ENCODE measurements around the gene KLHL20.

- TF ChIP-seq CTCF (IDR thresholded peaks at IDR 0.05), result no peak
- TF ChIP-seq POLR2A (IDR thresholded peaks at IDR 0.05), result no peak
Observed at GRCh38 chr1:173744651-173745050, 29.9 kb downstream of the KLHL20 start.
